Mesenchymal stem cell (in vitro differentiated cells and primary cell): ENCODE measurements around the gene ASPM.
A peak's percentile ranks its signal among the peaks of the same experiment; 100 is the strongest.

Experiments used
- DNase-seq: peaks from one replicate; pipeline ENCODE4 v3.0.0-alpha.2; 2013
- H2AFZ ChIP-seq: one replicate; pipeline ENCODE4 v1.6.1; 2013; ENCODE audit warnings: low read depth, mild to moderate bottlenecking, control low read depth, inconsistent platforms, low read length, moderate library complexity
- H2AK5ac ChIP-seq: 2 replicates; pipeline ENCODE4 v1.6.1; 2013; ENCODE audit warnings: low read length, moderate library complexity, mild to moderate bottlenecking, inconsistent platforms; ENCODE audit not compliant: severe bottlenecking
- H2BK120ac ChIP-seq: one replicate; pipeline ENCODE4 v1.6.1; 2013; ENCODE audit warnings: low read depth, mild to moderate bottlenecking, inconsistent platforms, low read length, moderate library complexity
- H2BK12ac ChIP-seq, 2 experiments: one replicate each; pipeline ENCODE4 v1.6.1; 2013; ENCODE audit warnings: inconsistent platforms in 2 of 2, low read length in 2 of 2, mild to moderate bottlenecking in 2 of 2, moderate library complexity in 2 of 2, control low read depth in 1 of 2
- H2BK15ac ChIP-seq: one replicate; pipeline ENCODE4 v1.6.1; 2013; ENCODE audit warnings: mild to moderate bottlenecking, low read depth, inconsistent platforms; ENCODE audit not compliant: poor library complexity, severe bottlenecking
- H2BK5ac ChIP-seq: 2 replicates; pipeline ENCODE4 v1.6.1; 2013; ENCODE audit warnings: low read depth, mild to moderate bottlenecking, low read length, control low read depth, inconsistent platforms; ENCODE audit not compliant: poor library complexity, severe bottlenecking
- H3K14ac ChIP-seq, 2 experiments: one replicate each; pipeline ENCODE4 v1.6.1; 2013; ENCODE audit warnings: inconsistent platforms in 2 of 2, low read length in 2 of 2, control low read depth in 1 of 2, mild to moderate bottlenecking in 1 of 2, moderate library complexity in 1 of 2
- H3K18ac ChIP-seq, 2 experiments: one replicate each; pipeline ENCODE4 v1.6.1; 2013; ENCODE audit warnings: inconsistent platforms in 2 of 2, low read length in 2 of 2, control low read depth in 1 of 2, low read depth in 1 of 2, mild to moderate bottlenecking in 1 of 2
- H3K23ac ChIP-seq, 2 experiments: one replicate each; pipeline ENCODE4 v1.6.1; 2013; ENCODE audit warnings: inconsistent platforms in 2 of 2, low read length in 2 of 2, mild to moderate bottlenecking in 2 of 2, moderate library complexity in 2 of 2, control low read depth in 1 of 2
- H3K27ac ChIP-seq: 2 replicates; pipeline ENCODE4 v1.5.1; 2013; ENCODE audit warnings: mild to moderate bottlenecking, moderate library complexity, low read length, control low read depth, inconsistent platforms; ENCODE audit not compliant: poor library complexity, severe bottlenecking
- H3K27me3 ChIP-seq, 2 experiments: 2 replicates each; pipeline versions ENCODE4 v1.6.1 to v1.7.0; 2013; ENCODE audit warnings: low read length in 2 of 2, mild to moderate bottlenecking in 2 of 2, moderate library complexity in 2 of 2, control low read depth in 1 of 2, inconsistent platforms in 1 of 2; ENCODE audit not compliant: control insufficient read depth in 1 of 2, insufficient read depth in 1 of 2
- H3K36me3 ChIP-seq, 2 experiments: 2 replicates each; pipeline versions ENCODE4 v1.6.1 to v1.7.0; 2013; ENCODE audit warnings: low read length in 2 of 2, control low read depth in 1 of 2, inconsistent platforms in 1 of 2, low read depth in 1 of 2, mild to moderate bottlenecking in 1 of 2; ENCODE audit not compliant: insufficient read depth in 2 of 2, control insufficient read depth in 1 of 2
- H3K4ac ChIP-seq, 2 experiments: one replicate each; pipeline ENCODE4 v1.6.1; 2013; ENCODE audit warnings: inconsistent platforms in 2 of 2, low read length in 2 of 2, mild to moderate bottlenecking in 2 of 2, moderate library complexity in 2 of 2, control low read depth in 1 of 2, low read depth in 1 of 2
- H3K4me1 ChIP-seq: 2 replicates; pipeline ENCODE4 v1.6.1; 2013; ENCODE audit warnings: low read depth, low read length, control low read depth; ENCODE audit not compliant: control insufficient read depth, insufficient read depth
- H3K4me2 ChIP-seq: 2 replicates; pipeline ENCODE4 v1.6.1; 2013; ENCODE audit warnings: low read length, mild to moderate bottlenecking, inconsistent platforms; ENCODE audit not compliant: poor library complexity, severe bottlenecking
- H3K4me3 ChIP-seq, 2 experiments: 2 replicates each; pipeline versions ENCODE4 v1.5.1 to v1.7.0; 2013; ENCODE audit warnings: low read length in 2 of 2, mild to moderate bottlenecking in 2 of 2, control low read depth in 1 of 2, low read depth in 1 of 2; ENCODE audit not compliant: insufficient read depth in 1 of 2
- H3K79me1 ChIP-seq: replicated peaks from 2 replicates; pipeline ENCODE4 v1.6.1; 2013; ENCODE audit warnings: mild to moderate bottlenecking, control low read depth, low read length, inconsistent platforms; ENCODE audit not compliant: poor library complexity, severe bottlenecking
- H3K9ac ChIP-seq: 2 replicates; pipeline ENCODE4 v1.7.0; 2013; ENCODE audit warnings: mild to moderate bottlenecking, low read length, moderate library complexity
- H3K9me3 ChIP-seq: 2 replicates; pipeline ENCODE4 v1.7.0; 2013; ENCODE audit warnings: mild to moderate bottlenecking, low read length; ENCODE audit not compliant: control insufficient read depth
- H4K8ac ChIP-seq: one replicate; pipeline ENCODE4 v1.6.1; 2013; ENCODE audit warnings: inconsistent platforms, mild to moderate bottlenecking, low read length, moderate library complexity
- H4K91ac ChIP-seq: one replicate; pipeline ENCODE4 v1.6.1; 2013; ENCODE audit warnings: mild to moderate bottlenecking, low read length, inconsistent platforms
- WGBS: methylation state at CpG from one replicate; pipeline ENCODE4 v1.1.7; 2013; ENCODE audit warnings: mixed read lengths; 5-methylcytosine and 5-hydroxymethylcytosine counted together

Gene ASPM

DNA sequence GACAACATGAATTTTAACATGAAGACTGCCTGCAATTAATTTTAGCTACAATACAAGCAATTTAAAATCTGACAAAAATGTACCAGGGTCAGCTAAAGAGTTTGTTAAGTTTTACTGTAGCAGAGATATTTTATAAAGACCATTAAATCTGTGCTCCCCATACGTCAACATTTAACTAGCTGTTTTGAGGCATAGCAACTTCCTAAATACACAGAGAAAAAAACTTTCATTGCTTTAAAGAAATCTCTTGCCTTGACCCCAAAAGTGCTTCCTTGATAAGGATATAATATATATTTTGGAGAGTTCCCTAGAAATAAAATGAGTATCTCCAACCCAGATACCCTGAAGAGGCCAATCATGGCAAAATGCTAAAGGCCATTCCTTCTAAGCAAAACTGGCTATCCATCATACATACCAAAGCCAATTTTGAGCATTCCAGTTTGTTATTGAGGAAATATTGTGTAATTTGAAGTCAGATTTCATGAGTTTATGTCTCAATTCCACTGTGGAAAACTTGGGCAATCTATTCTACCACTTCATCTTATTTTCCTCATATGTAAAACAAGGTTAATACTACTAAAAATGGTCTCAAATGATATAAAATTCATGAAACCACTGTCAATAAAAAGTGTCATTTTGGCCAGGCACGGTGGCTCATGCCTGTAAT is 19.1 kb downstream of the ASPM start:
- H3K9me3 ChIP-seq = no peaks in the 10 kb centered on the region
- DNase-seq = no peak
- no peak overlapping the region for H2BK12ac ChIP-seq
- no peaks in the 10 kb centered on the region for H3K27me3 ChIP-seq
- H3K14ac ChIP-seq = no peak overlapping the region
- H2AK5ac ChIP-seq = no peak overlapping the region
- no peak overlapping the region for H4K91ac ChIP-seq
- peaks cover 5% of the 10 kb centered on the region for H3K79me1 ChIP-seq
- no peak overlapping the region for H3K23ac ChIP-seq
- no peak overlapping the region for H2BK15ac ChIP-seq
- H3K9ac ChIP-seq = no peak overlapping the region
- no peak overlapping the region for H2BK5ac ChIP-seq
- no peak overlapping the region for H2AFZ ChIP-seq
- no peak overlapping the region for H3K18ac ChIP-seq
- no peak overlapping the region for H3K4me3 ChIP-seq
- no peak overlapping the region for H4K8ac ChIP-seq
- H3K4me1 ChIP-seq = peaks cover 3% of the 10 kb centered on the region
- peaks cover 0 to 12% of the 10 kb centered on the region in 2 experiments for H3K36me3 ChIP-seq
- H3K27ac ChIP-seq = no peak overlapping the region
- H3K4me2 ChIP-seq = no peak overlapping the region
- no peak overlapping the region for H2BK120ac ChIP-seq
- H3K4ac ChIP-seq = no peak overlapping the region
- 100% methylated on average over 1 of the region's 2 CpGs for WGBS

DNA sequence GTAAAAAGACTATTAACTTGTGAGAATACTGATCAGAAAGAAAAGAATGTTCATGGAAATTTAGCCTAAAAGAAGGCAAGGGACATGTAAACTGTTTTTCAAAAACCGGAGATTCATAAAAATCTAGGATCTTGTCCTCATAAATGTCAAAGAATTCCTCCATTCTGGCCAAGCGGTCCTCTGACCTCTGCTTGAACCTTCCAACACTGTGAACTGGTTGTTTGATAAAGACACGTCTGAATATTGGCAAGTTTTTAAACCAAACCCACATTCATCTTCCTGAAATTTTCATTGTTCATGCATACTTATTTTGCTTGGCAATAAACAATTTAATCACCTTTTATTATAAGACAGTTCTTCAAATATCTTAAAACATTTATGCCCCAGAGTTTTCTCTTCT is 19.8 kb downstream of the ASPM start:
- Histone ChIP-seq H3K18ac (no peak overlapping the region), H3K9me3 (no peaks in the 10 kb centered on the region), H2BK120ac (no peak overlapping the region), H4K8ac (no peak overlapping the region), H3K4me3 (no peak overlapping the region), H3K36me3 (peaks cover 0 to 12% of the 10 kb centered on the region in 2 experiments), H2AK5ac (no peak overlapping the region), H2AFZ (no peak overlapping the region), H3K4me2 (no peak overlapping the region), H2BK12ac (no peak overlapping the region), H3K14ac (no peak overlapping the region), H2BK5ac (no peak overlapping the region), H3K9ac (peak overlapping the region; percentile 4), H3K4me1 (peaks cover 3% of the 10 kb centered on the region), H4K91ac (no peak overlapping the region), H3K27me3 (no peaks in the 10 kb centered on the region), H3K27ac (no peak overlapping the region), H3K4ac (no peak overlapping the region), H3K79me1 (peaks cover 5% of the 10 kb centered on the region), H2BK15ac (no peak overlapping the region), H3K23ac (no peak overlapping the region)
- no peak for DNase-seq
- 99% methylated on average over 3 of the region's 3 CpGs for WGBS

DNA sequence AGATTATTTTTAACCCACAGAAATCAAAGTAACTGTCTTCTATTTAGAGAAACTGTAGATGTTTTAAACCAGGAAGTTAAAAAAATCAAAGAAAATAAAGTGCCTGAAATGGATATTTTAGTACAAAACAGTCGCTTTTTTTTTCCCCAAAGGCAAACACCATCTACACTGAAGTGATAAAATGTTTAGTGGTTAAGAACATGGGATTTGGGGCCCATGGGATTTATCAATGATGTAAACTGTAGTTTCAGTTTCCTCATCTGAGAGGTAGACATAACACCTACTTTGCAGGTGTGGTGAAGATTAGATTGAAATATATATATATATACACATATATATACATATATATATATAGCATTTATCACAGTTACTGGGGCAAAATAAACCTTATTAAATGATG is 22.1 kb downstream of the ASPM start:
- no peak overlapping the region for H3K4me2 ChIP-seq
- no peak overlapping the region for H3K14ac ChIP-seq
- H3K23ac ChIP-seq = no peak overlapping the region
- H2BK12ac ChIP-seq = no peak overlapping the region
- H3K36me3 ChIP-seq = peaks cover 0 to 8% of the 10 kb centered on the region in 2 experiments
- H4K8ac ChIP-seq = no peak overlapping the region
- H2BK120ac ChIP-seq = no peak overlapping the region
- no peak overlapping the region for H3K4me3 ChIP-seq
- no peaks in the 10 kb centered on the region for H3K4me1 ChIP-seq
- peaks cover 4% of the 10 kb centered on the region for H3K79me1 ChIP-seq
- H3K18ac ChIP-seq = no peak overlapping the region
- H3K4ac ChIP-seq = no peak overlapping the region
- no peak overlapping the region for H3K9ac ChIP-seq
- H3K27ac ChIP-seq = no peak overlapping the region
- DNase-seq = no peak
- H2BK15ac ChIP-seq = no peak overlapping the region
- no peaks in the 10 kb centered on the region for H3K9me3 ChIP-seq
- H4K91ac ChIP-seq = no peak overlapping the region
- WGBS = no CpG with 5 or more reads among the region's 1 CpG
- H2BK5ac ChIP-seq = no peak overlapping the region
- H3K27me3 ChIP-seq = no peaks in the 10 kb centered on the region
- no peak overlapping the region for H2AFZ ChIP-seq
- H2AK5ac ChIP-seq = no peak overlapping the region

DNA sequence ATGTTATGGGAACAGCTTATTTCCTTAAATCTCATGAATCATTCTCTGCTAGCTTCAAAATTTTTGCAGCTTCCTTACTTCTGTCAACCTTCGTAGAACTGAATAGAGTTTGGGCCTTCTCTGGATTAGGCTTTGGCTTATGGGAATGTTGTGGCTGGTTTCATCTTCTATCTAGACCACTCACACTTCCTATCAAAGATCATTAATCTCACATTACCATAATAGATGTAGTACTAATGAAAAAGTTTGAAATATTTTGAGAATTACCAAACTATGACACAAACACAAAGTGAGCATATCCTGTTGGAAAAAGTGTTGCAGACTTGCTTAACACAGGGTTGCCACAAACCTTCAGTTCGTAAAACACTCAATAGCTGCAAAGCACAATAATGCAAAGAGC is 30.3 kb downstream of the ASPM start:
- H3K14ac ChIP-seq = no peak overlapping the region
- 96% methylated on average over 1 of the region's 2 CpGs for WGBS

More for the DNA sequence above, 30.3 kb downstream of the ASPM start:
- no peak overlapping the region for H3K23ac ChIP-seq
- H3K27ac ChIP-seq = no peak overlapping the region
- no peak overlapping the region for H2BK15ac ChIP-seq
- peaks cover 8% of the 10 kb centered on the region for H3K79me1 ChIP-seq
- no peak overlapping the region for H3K18ac ChIP-seq
- no peak overlapping the region for H2AFZ ChIP-seq
- no peak overlapping the region for H2BK120ac ChIP-seq
- no peak overlapping the region for H3K9ac ChIP-seq
- H4K91ac ChIP-seq = no peak overlapping the region
- H3K27me3 ChIP-seq = no peaks in the 10 kb centered on the region
- H3K4me1 ChIP-seq = no peaks in the 10 kb centered on the region
- H3K9me3 ChIP-seq = no peaks in the 10 kb centered on the region
- H3K36me3 ChIP-seq = peaks cover 0 to 10% of the 10 kb centered on the region in 2 experiments
- no peak overlapping the region for H3K4ac ChIP-seq
- no peak for DNase-seq
- H3K4me2 ChIP-seq = no peak overlapping the region
- H2BK12ac ChIP-seq = no peak overlapping the region
- H2AK5ac ChIP-seq = no peak overlapping the region
- H4K8ac ChIP-seq = no peak overlapping the region
- H3K4me3 ChIP-seq = no peak overlapping the region
- no peak overlapping the region for H2BK5ac ChIP-seq
